Activated CD8-positive, alpha-beta T cell treated with anti-CD3 and anti-CD28 coated beads for 36 hours (primary cell): ENCODE data around the gene KCTD5. TPM values are rescaled to one million over a fixed set of nuclear protein-coding genes. Genes with fewer than 3 reads are reported as not detected.

ENCODE experiments used
- ATAC-seq: fragments of 200-7000 bp; cut with Tn5 transposase; one replicate; pipeline ENCODE4 v1.10.0; 2021; ENCODE audit warnings: mild to moderate bottlenecking, moderate library complexity
- CTCF ChIA-PET: fragments of 350-600 bp; sonication (Branson Sonifier 250); formaldehyde crosslinking; loops from one replicate; lab custom pipeline; 2021; ENCODE audit warnings: antibody characterized with exemption; lab: Charles Lee
- POLR2A ChIA-PET: fragments of 350-600 bp; sonication (Branson Sonifier 250); formaldehyde crosslinking; loops from one replicate; lab custom pipeline; 2021; ENCODE audit warnings: antibody characterized with exemption; lab: Charles Lee
- DNase-seq: peaks from one replicate; pipeline ENCODE4 v3.0.0-alpha.2; 2020
- H3K27ac Mint-ChIP-seq: one replicate; pipeline ENCODE4 v1.8.0; 2021; ENCODE audit warnings: mild to moderate bottlenecking, mixed read lengths
- H3K27me3 Mint-ChIP-seq: one replicate; pipeline ENCODE4 v1.8.0; 2021; ENCODE audit warnings: mixed read lengths
- H3K36me3 Mint-ChIP-seq: one replicate; pipeline ENCODE4 v1.8.0; 2021; ENCODE audit warnings: low read depth, mixed read lengths
- H3K4me1 Mint-ChIP-seq: one replicate; pipeline ENCODE4 v1.8.0; 2021; ENCODE audit warnings: low read depth, mixed read lengths
- H3K4me3 Mint-ChIP-seq: one replicate; pipeline ENCODE4 v1.8.0; 2021; ENCODE audit warnings: mild to moderate bottlenecking, moderate library complexity, mixed read lengths
- H3K9me3 Mint-ChIP-seq: one replicate; pipeline ENCODE4 v1.8.0; 2021; ENCODE audit warnings: mixed read lengths
- CTCF ChIP-seq: fragments of 200-600 bp; IDR thresholded peaks from one replicate; pipeline ENCODE4 v1.8.0; 2022; ENCODE audit warnings: antibody characterized with exemption, mild to moderate bottlenecking
- intact Hi-C: fragments of 100-400 bp; cut with micrococcal nuclease; formaldehyde crosslinking; loops from one replicate; pipeline ENCODE4 v1.10.0; 2022
- total RNA-seq, 2 experiments: library from RNA; stranded (reverse); gene quantifications; one replicate each; pipeline ENCODE4 v1.2.3, GENCODE V29; 2021

KCTD5 gene
- total RNA-seq, 2 experiments from 2014 or later = 26.0 to 27.3 TPM

GRCh38 chr16:2745961-2746360 lies 63.6 kb downstream of the KCTD5 start:
- H3K27me3 Mint-ChIP-seq = no peaks in the 10 kb centered on the region
- peaks cover 8% of the 10 kb centered on the region for H3K36me3 Mint-ChIP-seq
- POLR2A ChIA-PET = interaction anchor here (0.9 kb wide), 1 partner anchor 89 kb away, joined by 3 read pairs; no protein-coding TSS in a partner anchor
- DNase-seq (no peak), ATAC-seq (no peak)
- no peak for TF ChIP-seq CTCF
- peaks cover 7% of the 10 kb centered on the region for H3K4me1 Mint-ChIP-seq
- CTCF ChIA-PET = no interaction called here
- intact Hi-C loops = no loop called here
- H3K9me3 Mint-ChIP-seq = no peaks in the 10 kb centered on the region
- H3K27ac Mint-ChIP-seq = no peak overlapping the region
- no peak overlapping the region for H3K4me3 Mint-ChIP-seq

GRCh38 chr16:2748757-2749455 lies 66.6 kb downstream of the KCTD5 start:
- no peak for DNase-seq
- H3K27ac Mint-ChIP-seq = no peak overlapping the region
- intact Hi-C loops = no loop called here
- no peaks in the 10 kb centered on the region for H3K27me3 Mint-ChIP-seq
- CTCF ChIA-PET = no interaction called here
- H3K9me3 Mint-ChIP-seq = peaks cover 1% of the 10 kb centered on the region
- peaks cover 20% of the 10 kb centered on the region for H3K36me3 Mint-ChIP-seq
- TF ChIP-seq CTCF = no peak
- POLR2A ChIA-PET = no interaction called here
- no peak for ATAC-seq
- peaks cover 13% of the 10 kb centered on the region for H3K4me1 Mint-ChIP-seq
- no peak overlapping the region for H3K4me3 Mint-ChIP-seq

- no peak overlapping the region for H3K27ac Mint-ChIP-seq
- ChIA-PET CTCF (no interaction called here), POLR2A (no interaction called here)
- H3K36me3 Mint-ChIP-seq = peaks cover 26% of the 10 kb centered on the region
- DNase-seq = no peak
- intact Hi-C loops = no loop called here
- no peak for ATAC-seq
- H3K4me1 Mint-ChIP-seq = peaks cover 16% of the 10 kb centered on the region
- H3K27me3 Mint-ChIP-seq = no peaks in the 10 kb centered on the region
- peaks cover 1% of the 10 kb centered on the region for H3K9me3 Mint-ChIP-seq
- no peak overlapping the region for H3K4me3 Mint-ChIP-seq
- no peak for TF ChIP-seq CTCF
Measured at GRCh38 chr16:2749476-2749875, 67.2 kb downstream of the KCTD5 start.

GRCh38 chr16:2749936-2750335 lies 67.6 kb downstream of the KCTD5 start:
- no peak for DNase-seq
- TF ChIP-seq CTCF = no peak
- intact Hi-C loops = no loop called here
- Mint-ChIP-seq H3K4me3 (no peak overlapping the region), H3K9me3 (peaks cover 1% of the 10 kb centered on the region), H3K4me1 (peaks cover 21% of the 10 kb centered on the region), H3K36me3 (peaks cover 30% of the 10 kb centered on the region), H3K27me3 (no peaks in the 10 kb centered on the region), H3K27ac (no peak overlapping the region)
- ChIA-PET CTCF (no interaction called here), POLR2A (no interaction called here)
- ATAC-seq = no peak

- no peaks in the 10 kb centered on the region for H3K27me3 Mint-ChIP-seq
- peak overlapping the region; percentile 99 for H3K27ac Mint-ChIP-seq
- DNase-seq (no peak), ATAC-seq (no peak)
- H3K4me3 Mint-ChIP-seq = peak overlapping the region; percentile 99
- peaks cover 35% of the 10 kb centered on the region for H3K4me1 Mint-ChIP-seq
- H3K36me3 Mint-ChIP-seq = peaks cover 44% of the 10 kb centered on the region
- peaks cover 1% of the 10 kb centered on the region for H3K9me3 Mint-ChIP-seq
- intact Hi-C loops = no loop called here
- CTCF ChIA-PET = interaction anchor here (0.6 kb wide), 1 partner anchor 103 kb away, joined by 3 read pairs; no protein-coding TSS in a partner anchor
- POLR2A ChIA-PET = interaction anchor here (0.7 to 5.5 kb wide), 11 partner anchors 9 to 598 kb away, joined by 3 to 80 read pairs (median 3); partner anchors contain the start of genes ELOB and KCTD5
- TF ChIP-seq CTCF = no peak
Measured at GRCh38 chr16:2751577-2752034, 69.3 kb downstream of the KCTD5 start.
